Activated CD8-positive, alpha-beta memory T cell treated with anti-CD3 and anti-CD28 coated beads, Interleukin-2, amount 50 U/mL, for 24 hours (primary cell): ENCODE measurements around the gene TTC28.

Experiments
- DNase-seq: peaks from one replicate; pipeline ENCODE4 v3.0.0-alpha.2; 2020; ENCODE audit errors: extremely low read depth

TTC28 gene

DNA sequence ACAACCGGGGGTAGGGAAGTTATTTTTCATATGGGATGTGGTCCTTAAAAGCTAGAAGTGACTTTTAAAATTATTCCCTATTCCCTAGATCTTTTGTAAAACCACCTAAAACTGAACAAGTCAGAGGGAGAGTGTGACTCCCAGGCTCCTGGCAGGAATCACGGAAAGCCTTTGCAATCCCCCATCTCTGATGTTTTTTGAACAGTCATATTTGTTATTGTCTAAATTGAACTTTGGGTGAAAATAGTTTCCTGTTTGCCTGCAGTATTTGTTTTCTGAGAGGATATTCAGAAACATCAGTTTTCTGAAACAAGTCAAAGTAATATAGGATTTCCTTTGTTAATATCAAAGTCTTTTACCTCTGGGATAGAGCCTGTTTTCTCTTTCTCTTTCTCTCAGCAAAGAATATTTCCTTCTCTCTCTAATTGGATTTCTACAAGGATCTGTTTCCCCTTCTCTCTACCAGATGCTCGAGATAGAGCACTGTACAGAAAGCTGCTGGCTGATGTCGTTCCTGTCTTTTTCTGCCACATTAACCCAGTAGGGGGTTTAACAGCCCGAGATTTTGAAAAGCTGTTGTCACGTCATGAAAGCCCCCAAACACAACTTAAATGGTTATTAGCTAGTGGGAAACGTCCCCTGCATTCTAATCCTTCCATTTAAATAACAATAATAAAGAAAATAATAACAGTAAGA is 628.4 kb downstream of the TTC28 start:
- DNase-seq: no peak

DNA sequence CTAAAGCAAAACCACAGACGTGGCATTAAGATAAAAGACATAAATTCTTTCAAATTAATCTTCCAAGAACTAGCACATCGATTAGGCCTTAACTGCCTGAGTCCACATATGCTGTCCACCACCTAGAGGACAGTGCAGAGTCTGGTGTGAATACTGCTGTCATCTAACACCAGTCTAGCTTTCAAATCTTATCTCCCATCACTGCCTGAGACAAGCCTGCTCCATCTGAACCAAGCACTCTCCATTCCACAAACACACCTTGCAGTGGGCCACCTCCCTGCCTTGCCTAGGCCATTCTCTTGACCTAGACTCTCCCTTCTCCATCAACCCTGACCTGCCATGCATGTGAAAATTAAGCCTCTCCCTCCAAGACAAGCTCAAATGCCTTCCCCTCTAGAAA is 631.1 kb downstream of the TTC28 start:
- DNase-seq: no peak

DNA sequence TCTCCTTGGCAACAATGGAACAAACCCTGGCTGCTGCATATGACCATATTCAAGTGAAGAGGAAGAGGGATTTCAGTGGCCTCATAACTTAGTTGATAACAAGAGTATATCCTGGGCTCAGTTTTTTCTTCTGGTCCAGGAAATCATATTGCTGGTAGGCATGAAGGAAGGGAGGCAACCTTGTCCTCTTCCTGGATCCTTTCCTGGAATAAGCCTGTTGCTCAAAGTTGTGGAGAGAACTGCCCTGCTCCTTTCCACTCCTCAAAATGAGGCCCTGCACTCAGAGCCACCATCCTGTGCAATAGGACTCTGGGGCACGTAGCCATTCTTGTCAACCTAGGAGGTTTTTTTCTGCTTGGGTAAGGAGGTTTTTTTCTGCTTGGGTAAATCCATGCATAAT is 631.9 kb downstream of the TTC28 start:
- no peak for DNase-seq

- no peak for DNase-seq
Observed at GRCh38 chr22:28046100-28046499, 633.5 kb downstream of the TTC28 start.

DNA sequence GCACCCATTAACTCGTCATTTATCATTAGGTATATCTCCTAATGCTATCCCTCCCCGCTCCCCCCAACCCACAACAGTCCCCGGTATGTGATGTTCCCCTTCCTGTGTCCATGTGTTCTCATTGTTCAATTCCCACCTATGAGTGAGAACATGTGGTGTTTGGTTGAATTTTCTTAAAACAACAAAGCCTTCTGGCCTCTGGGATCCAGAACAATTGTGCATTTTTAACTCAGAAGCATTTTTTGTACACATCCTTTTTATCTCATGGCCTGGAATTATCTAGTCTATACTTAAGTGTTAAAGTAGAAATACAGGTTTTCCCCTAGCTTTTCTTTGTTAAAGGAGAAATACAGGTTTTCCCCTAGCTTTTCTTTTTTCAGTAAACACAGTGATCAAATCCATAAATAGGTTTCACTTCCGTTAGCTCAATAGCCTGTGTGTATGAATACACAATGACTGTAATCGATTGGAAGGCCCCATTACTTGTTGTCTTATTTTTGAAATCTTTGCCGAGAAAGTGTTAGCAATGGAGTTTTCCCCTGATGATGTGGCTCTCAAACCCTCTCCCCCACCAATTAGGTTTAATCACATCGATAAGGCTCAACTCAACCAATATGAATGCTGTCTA is 635.0 kb downstream of the TTC28 start:
- no peak for DNase-seq

DNA sequence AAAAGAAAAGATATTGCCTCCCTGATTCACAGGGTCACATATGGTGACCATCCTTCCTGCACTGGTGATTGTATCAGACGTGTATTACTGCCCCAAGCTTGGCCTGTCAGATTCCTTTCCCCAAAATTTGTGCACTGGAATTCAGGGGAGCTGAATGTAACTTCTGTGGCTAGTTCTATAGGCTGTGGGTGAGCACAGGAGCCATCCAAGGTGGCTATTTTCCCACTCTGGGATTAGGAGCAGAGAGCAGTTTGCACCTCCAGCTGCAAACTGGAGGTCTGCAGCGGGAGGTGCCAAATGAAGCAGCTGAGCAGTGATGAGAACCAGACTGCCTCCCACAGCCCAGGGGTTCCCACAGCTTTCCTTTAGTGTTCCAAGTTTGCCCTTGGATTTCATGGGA is 636.4 kb downstream of the TTC28 start:
- no peak for DNase-seq

DNA sequence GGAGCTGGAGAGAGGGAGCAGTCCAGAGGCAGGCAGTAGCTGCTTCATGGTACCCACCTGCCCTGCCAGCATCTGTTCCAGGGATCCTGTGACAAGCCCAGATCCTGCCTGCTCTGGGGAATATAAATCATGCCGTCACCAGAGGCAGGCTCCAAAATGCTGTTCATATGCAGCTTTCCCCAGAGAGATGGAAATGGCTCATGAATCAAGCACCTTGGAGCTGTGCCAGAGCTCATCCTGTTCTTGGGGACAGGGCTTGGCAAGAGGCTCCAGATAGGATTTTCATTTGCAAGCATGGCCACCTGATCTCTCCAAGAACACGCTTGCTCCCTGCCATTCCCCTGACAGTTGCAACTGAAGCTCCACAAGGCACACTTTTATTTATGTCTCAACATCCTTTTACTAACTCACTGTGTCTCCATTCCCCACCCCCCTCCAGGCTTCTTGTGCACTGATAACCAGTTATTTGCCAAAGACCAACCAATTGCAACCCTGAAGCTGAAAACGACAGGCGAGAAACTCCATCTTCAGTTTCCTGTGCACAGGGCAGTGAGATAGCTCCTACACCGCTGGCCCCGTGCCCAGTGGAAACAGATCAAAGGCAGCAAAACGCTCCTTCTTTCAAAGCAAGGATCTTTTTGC is 644.8 kb downstream of the TTC28 start:
- no peak for DNase-seq

DNA sequence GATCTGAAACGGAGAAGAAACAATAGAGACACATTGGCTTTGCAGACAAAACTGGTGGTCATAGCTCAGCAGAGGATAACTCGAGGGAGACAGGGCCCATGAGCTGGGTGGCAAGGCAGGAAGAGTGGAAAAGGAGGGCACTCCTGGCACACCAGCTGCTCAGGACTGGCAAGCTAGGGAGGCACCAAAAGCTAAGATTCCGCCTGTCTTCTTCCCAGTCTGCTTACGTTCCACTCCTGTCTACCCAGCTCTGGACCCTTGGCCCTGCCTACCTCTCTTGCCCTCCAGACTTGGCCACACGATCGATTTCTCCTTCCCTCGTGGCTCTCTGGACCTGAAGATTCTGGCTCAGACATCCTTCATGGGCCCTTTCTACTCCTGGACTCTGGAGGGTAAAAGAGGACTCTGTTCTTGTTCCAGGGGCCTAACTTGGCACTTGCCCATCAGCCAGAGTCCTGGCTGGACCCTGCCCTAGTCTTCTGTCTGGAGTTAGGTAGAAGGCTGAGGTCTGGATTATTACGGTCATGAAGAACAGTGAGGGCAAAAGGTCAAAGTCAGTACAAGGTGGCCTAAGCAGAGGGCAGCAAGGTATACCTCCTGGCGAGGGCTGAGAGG is 645.4 kb downstream of the TTC28 start:
- no peak for DNase-seq

DNA sequence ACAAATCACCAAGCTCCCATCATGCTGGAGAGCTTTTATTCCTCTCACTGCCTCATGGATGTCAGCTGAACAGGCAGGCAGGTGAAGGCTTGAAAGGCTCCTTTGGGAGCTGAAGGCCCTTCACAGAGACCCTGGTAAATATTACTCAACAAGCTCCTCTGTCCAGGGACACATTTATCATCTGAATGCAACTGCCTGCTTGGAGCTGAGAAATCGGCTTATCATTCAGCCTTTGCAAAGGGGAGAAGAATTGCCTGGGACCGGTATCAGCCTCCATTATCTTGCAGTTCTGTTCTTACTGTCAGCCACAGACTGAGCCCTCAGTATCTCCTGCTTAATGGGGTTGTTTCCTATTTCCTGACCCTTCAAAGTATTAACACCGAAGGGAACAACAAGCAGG is 646.8 kb downstream of the TTC28 start:
- no peak for DNase-seq

DNA sequence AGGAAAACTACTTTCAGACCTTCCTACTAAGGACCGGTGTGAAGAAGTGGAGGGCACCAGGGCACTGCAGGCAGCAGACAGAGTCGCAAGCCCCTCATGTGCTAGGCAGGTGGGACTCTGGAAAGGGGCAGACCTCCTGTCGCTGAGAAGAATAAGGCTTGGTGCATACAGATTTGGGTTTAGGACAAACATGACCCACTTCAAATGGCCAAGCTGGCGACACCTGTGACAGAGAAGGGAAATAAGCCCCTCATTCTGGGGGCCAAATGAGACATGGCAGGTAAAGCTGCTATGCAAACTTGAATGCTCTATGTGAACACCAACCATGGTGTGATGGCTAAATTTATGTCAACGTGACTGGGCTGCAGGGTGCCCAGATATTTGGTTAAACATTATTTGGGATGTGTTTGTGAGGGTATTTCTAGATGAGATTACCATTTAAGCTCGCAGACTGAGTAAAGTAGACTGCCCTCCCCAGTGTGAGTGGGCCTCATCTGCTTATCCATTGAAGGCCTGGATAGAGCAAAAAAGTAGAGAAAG is 648.2 kb downstream of the TTC28 start:
- DNase-seq: no peak

DNA sequence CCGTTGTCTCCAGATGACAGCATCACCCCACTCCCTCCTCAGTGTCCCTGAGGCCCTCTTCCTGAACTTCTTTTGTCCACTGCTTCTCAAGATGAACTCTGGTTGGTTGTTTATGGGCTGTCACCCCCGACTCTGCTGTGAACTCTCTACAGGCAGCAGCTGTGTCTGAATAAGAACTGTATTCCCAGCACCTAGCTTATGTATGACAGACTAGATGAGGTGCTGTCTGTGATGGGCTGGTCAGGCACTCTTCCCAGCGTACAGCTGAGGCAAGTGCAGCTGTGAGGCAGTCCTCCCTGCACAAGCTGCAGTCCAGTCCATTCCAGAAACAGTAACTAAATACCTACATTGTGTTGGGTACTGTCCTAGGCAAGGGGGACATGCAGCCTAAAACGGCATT is 649.2 kb downstream of the TTC28 start:
- DNase-seq: no peak

DNA sequence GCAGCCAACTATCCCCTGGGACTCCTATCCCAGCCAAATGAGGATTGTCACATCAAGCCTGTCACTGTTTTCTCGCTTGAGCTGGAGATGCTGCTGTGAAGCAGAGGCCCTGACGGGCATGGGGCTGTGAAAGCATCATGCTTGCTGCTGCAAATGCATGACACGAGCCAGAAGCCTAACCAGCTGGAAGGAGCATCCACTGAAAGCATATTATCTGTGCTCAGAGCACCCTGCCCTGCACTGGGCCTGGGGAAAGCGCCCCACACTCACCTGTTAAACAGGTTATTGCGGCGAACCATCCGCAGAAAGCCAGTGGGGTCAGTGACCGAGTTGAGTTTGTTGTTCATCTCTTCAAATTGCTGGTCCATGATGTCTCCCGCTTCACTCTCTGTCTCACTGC is 649.7 kb downstream of the TTC28 start:
- DNase-seq: no peak

DNA sequence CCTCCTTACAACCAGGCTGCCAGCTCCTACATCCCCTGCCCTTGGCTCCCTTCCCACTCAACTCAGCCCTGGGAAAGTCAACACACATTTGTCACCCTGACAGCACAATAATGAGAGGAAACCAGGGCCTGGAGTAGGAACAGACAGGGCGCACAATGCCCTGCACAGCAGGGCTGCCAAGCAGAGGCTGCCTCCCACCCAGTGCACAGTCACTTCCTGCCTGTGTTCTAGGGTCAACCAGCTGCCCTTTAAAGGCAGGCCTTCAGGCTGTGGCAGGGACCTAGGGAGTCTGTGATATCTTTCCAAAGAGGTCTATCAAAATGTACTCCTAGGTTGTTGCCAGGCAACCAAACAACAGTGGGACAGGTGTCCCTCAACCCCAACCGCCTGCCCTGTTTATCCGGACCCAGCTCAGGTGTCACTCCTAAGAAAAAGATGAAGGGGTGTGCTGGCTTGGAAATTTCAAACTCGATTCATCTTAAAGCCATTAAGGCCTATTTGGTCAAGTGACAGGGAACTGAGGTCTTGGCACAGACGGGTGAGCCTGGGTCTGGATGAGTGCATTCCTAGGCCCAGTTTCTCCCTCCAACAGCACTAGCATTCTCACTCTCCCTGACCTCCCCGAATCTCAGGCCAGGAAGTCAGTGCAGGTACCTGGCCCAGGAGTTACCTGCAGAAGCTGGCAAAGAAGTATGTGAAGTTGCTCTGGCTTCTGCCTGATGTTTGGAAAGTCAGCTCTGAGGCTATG is 650.3 kb downstream of the TTC28 start:
- DNase-seq: no peak

- no peak for DNase-seq
Observed at GRCh38 chr22:28027453-28028448, 651.9 kb downstream of the TTC28 start.

GRCh38 chr22:28025866-28026575 is 653.6 kb downstream of the TTC28 start:
- DNase-seq: no peak

GRCh38 chr22:28025333-28025732 is 654.3 kb downstream of the TTC28 start:
- DNase-seq: no peak

DNA sequence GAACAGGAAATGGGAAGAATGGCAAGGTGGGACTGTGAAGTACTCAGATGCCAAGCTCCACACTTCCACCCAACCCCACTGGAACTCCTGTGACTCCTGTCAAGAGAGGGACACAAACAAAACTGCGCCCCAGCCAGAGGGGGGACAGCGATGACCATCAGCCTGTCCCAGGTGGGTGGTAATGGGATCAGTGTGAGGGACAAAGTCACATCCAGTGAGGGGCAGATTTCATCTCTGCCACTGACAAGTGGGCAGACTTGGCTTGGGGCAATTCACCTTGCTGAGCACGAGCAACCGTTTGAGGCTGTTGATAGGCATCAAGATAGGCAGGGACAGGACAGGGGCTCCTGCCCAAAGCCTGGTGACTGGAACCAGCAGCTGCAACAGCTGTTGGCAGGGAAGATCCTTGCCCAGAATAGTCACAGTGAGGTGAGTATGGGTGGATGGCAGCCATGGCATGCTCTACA is 655.2 kb downstream of the TTC28 start:
- DNase-seq: no peak

- no peak for DNase-seq
Observed at GRCh38 chr22:28023774-28024173, 655.9 kb downstream of the TTC28 start.

- no peak for DNase-seq
Observed at GRCh38 chr22:28023036-28023435, 656.6 kb downstream of the TTC28 start.
